Renal pelvis (tissue), 4 donors: ENCODE measurements around the gene NEK6. TPM values are rescaled to one million over a fixed set of nuclear protein-coding genes. Genes with fewer than 3 reads are reported as not detected.
A peak's percentile ranks its signal among the peaks of the same experiment; 100 is the strongest.

Experiments
- DNase-seq: peaks from one replicate; pipeline ENCODE4 v3.0.0-alpha.2; 2013
- polyA plus RNA-seq, 3 donors: library from polyadenylated mRNA; unstranded; fragments of 120-200 nt; gene quantifications; one replicate each; pipeline ENCODE4 v1.2.1, GENCODE V29; 2013; ENCODE audit not compliant: insufficient read length in 3 of 3

Gene NEK6
- polyA plus RNA-seq, 3 donors, result 27.6 to 34.9 (median 29.6) TPM

DNA sequence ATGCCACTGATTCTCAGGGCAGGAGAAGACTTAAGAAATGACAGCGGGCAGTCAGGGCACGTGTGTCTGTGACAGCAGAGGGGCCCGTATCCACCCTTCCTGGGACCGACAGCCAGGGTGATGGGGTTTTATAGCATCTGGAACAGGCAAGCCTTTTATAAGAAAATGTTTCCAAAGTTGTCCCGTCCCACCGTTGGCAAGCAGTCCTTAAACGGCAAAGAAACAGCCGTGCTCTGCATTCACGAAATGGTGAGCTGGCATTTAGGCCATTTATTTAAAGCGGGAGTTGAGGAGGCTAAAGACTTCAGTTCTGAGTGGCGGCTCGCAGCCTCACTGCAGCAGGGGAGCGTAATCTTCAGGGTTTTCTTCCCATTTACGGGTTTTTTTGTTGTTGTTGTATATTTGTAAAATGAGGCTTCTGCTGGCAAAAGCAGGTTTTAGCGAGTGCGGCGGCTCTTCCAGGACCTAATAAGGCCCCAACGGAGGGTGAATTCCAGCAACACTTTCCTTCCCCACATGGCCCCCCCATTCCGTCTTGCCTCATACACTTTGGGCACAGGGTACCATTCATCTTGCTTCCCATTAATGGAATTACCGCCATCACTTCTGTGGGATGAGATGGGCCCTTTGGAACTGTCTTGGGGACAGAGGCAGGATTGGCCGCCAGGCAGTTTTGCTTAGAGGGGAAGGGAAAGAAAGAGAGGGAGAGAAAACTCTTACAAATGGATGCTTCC is 15.8 kb downstream of the NEK6 start:
- DNase-seq, result no peak

DNA sequence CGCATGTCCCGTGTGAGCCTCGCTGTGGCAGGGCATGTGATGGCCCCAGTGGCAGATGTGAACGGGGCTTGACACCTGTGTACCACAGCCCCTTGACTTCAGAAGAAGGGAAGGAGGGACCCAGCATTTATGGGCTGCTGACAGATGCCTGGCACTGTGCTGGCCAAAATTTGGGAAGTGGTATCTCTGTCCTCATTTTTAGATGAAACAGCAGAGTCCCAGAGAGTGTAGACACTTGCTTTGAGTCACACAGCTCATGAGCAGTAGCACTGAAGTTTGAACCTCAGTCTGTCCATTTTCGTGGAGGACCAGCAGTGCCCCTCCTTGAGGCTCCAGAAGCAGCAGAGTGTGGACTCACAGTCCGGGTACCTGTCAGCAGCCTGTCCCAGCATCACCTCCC is 16.5 kb downstream of the NEK6 start:
- no peak for DNase-seq

DNA sequence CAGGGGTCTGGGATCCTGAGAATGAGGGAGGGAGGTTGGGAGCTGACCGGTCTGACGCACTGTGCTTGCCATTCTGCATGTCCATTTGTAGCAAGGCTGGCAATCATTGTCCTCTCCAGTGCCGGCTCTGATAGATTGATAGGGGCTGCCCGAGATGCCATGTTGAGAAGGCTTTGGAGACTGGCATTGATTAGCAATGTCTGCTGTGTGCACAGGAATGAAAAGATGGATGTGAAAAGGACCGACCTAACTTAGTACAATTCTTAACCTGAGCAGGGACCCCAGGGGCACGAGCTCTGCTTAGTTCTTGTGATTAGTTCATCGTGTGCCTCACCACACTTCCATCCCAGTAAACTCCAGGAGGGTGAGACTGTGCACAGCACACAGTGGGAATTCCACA is 17.0 kb downstream of the NEK6 start:
- no peak for DNase-seq

DNA sequence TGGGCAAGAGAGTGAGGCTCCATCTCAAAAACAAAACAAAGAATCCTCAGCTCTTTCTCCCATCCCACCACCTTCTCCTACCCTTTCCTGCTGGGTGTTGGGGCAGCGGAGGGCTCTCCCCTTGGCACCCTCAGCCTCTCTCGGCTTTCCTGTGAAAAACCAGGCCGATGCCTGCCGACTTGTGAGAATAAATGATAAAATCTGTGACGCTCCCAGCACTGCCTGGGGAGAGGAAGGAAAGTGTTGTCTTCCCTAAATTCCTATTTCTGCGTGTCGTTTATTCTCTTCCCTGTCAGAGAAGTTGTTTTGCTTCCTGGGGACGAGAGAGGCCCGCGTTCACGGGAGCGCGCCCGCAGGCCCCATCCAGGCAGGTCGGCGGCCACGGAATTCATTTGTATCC is 19.7 kb downstream of the NEK6 start:
- DNase-seq, result no peak

DNA sequence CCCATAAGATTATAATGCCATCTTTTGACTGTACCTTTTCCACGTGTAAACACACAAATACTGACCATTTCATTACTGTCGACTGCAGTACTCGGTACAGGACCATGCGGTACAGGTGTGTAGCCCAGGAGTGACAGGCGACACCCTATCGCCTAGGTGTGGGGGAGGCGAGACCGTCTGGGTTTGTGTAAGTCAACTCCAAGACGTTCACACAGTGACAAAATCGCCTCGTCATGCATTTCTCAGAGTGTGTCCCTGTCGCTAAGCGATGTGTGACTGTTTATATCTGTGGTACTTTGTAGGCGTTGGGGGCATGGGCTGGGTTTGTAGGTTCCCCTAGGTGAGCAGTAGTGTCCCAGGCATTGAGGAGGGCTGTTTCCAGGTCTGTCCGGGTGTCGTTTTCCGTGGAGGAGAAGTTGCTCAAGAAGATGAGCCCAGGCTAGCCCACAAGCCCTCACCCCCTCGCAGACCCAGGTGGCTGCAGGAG is 20.3 kb downstream of the NEK6 start:
- no peak for DNase-seq

DNA sequence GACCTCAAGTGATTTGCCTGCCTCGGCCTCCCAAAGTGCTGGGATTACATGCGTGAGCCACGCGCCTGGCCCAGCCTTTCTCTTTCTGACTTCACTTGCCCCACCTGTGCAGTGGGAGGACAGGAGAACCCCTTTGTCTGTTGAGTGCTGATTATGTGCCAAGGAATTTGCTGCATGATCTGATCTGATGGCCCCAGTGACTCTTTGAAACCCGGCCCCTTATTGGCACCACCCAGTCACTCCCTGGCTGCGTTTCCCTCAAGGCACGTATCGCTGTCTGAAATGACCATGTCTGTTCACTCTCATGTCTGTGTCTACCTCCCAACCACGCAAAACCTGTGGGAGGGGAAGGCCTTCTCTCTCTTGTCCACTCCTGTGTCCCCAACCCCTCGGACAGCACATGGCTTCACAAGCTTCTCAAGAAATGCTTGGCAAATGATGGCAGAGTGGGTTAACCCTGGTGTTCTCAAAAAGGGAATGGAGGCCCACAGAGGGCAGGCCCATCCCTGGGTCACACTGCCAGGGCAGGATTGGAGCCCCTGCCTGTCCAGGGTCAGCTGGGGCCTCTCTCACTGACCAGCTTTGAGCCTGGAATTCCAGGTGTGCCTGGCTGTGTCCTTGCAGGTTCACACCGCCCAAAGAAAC is 21.9 kb downstream of the NEK6 start:
- DNase-seq, result no peak

DNA sequence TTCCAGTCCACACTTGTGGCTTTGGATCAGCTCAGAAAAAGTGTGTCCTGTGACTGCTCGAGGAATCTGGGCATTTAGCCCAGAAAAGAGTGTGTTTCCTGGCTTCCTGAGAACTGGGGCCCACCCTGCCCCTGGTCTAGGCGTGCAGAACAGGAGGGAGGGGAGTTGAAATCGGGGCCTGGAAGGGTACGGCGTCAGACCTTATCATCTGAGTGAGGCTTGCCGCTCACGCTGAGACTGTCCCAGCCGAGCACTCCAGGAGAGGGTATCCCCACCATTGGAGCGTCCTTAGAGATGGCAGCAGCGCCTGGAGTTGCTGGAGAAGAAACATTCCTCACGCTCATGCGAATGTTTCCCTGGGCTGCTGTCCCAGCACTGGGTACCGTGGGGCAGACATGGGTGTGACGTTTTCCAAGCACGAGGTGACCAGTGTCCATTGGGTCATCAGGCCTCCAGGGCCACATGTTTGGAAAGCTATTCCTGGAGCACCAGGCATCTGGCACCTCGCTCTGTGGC is 22.5 kb downstream of the NEK6 start:
- DNase-seq, result no peak

DNA sequence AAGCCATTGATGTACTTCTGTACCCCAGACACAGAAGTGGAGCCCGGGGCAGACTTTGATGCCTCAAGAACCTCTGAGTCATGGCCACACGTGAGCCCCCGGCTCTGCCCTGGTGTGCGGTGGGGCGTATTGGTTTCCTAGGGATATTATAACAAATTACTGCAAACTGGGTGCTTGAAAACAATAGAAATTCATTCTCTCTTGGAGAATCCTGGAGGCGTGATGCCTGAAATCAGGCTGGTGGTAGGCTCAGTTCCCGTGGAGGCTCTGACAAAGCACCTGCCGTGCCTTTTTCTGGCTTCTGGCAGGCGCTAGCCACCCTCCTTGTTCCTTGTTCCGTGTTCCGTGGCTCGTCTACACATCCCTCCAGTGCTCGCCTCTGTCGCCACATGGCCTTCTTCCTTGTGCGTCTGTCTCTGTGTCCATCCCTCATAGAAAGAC is 24.2 kb downstream of the NEK6 start:
- DNase-seq, result no peak

DNA sequence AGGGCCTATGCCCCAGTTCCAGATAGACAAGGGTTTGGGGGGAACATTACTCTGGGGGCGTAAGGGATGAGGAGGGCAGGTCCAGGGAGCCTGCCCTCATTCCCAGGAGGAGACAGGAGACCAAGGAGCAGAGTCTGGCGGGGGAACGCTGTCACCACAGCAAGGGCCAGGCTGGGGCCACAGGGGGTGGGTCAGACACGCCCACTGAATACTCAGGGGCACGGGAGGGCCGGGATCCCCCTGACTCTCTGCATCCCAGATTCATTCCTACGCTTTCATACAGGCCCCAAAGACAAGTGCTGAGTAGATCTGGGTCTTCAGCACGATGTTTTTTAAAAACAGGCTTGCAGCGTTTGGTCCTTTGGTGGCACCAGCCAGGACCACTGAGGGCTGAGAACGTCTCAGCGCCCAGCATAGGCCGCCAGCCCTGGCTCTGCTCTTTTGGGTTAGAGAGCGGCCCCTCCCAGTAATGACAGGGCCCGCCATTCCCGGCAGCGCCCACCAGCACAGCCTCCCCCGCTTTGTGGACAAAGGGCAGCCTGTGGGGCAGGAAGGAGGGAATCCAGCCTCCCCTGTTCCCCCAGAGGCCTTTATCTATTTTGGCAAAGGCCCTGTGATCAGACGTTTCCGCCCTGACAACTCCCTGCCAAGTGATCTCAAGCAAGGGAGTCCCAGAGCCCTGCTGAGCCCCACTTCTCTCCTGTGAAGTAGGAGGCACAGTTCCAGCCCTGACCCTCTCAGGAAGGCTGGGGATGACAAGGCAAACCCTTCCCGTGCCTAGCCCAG is 24.9 kb downstream of the NEK6 start:
- no peak for DNase-seq

DNA sequence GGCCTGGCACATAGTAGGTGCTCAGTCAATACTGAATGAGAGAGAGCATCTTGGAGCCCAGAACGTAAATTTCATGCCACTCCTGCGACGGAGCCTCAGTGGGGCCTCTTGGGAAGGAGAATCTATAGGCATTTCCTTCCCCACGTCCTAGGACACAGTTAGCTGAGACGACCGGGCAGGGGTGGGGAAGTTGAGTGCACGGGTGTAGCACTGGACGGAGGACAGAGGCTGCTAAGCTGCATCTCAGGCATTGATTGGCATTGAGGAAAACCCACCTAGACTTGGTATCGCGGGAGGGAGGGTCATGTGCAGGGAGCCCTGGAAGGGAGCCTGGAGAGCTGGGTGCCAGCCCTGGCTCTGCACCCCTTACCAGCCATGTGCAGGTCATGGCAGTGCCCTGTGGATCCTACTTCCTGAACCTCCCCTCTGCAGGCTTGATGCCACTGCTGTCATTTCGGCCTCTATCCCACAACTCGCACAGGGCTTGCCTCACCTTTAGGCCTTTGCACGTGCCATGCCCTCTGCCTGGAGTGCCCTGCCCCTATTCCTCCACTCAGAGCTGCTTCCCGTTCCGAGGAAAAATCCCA is 25.6 kb downstream of the NEK6 start:
- no peak for DNase-seq

DNA sequence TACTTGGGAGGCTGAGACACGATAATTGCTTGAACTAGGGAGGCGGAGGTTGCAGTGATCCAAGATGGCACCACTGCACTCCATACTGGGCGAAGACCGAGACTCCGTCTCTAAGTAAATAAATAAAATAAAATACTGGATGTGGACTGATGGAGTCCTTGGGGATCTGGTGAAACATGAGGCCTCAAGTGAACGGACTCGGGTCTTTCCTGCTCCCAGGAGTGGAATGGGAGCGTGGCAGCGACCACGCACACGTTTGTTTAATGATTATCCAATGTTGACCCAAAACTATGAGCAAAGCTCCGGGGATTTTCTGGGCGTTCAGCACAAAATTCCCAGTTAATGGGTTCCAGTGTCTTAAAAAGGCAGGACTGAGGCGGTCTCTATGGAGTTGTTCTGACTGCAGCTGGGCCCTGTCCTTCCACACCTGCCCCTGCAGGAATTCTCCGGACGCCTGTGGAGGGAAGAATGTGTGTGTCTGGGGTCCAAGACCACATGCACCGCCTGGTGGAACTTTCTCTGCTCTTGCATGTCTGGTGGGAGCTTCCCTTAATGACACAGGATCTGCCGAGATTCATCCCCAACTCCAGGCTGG is 26.6 kb downstream of the NEK6 start:
- DNase-seq, result no peak

DNA sequence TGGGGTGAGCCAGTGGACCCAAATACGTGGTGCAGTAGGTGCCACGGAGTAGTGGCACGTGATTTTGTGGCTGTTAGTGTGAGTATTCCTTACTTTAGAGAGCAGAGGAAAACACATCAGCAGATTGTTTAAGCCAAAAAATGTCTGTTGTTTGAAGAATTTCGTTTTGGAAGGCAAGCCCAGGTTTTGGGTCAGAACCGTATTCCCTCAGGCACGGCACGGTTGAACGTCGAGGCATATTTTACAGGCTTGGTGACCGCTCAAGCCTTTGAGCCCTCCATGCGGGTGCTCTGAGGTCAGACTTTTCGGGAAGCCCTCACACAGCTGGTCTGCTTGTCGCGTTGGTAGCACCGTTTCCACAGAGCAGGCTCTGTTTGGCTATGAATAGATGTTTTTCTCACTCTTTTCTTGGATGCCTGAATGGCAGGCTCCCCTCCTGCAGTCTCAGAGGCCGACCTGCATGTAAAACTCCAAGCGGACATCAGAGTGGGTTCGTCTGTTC is 27.2 kb downstream of the NEK6 start:
- DNase-seq, result no peak

DNA sequence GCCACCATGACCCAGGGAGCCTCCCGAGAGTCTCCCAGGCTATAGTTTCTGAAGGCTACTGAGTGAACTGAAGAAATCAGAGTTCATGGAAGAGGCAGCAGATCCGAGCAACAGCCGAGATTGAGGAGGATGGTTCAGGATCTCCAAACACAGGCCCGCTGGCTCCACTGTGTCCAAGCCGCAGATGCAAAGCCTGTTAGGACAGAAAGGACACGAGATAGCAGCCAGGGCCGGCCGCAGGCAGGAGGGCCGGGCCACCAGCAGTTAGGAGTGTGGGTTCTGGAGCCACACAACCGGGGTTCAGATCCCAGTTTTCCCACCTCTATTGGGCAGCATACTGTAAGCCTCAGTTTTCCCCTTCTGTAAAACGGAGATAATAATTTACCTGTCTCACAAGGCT is 27.7 kb downstream of the NEK6 start:
- no peak for DNase-seq

DNA sequence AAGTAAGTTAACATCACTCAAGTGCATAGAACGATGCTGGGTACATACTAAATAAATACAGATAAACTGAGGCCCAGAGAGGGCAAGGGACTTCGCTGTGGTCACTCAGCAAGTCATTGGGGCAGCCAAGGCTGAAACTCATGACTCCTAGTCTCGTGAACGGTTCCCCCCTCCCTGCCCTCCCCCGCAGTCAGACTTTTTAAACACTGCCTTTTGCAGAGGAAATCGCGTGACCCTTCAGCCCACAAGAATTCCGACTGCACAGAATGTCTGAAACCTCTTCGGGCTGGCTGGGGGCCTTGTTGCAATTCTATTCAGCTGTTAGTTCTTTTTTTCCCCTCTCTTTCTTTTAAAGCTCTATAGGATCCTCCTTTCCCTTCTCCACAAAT is 28.1 kb downstream of the NEK6 start:
- DNase-seq, result peak; percentile 76

DNA sequence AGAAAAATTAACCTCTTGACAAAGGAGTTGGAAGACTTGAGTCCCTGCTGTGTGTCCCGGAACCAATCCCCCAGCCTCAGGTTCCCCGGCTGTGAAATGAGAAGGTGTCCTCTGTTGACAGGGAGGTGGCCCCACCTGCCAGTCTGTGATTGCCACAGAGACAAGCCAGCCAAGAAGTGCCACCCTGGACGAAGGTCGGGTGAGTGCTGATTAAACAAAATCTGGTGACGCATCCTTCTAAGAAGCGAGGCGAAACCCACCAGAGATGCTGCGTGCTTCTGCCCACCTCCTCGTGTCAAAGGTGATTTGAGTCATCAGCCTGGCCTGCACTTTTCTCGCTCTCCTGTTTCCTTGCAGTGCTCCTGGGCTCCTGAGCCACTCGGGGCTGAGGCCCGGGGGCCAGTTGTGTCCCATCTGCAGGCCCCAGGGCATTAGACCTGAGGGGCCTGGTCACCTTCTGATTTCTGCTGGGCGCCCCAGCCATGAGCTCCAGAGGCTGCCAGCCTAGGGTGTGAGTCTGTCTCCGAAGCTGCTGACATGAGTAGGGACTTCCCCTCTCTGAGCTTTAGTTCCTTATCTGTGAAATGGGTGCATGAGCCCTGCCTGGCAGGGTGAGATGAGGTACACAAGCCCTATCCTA is 28.7 kb downstream of the NEK6 start:
- DNase-seq, result no peak

DNA sequence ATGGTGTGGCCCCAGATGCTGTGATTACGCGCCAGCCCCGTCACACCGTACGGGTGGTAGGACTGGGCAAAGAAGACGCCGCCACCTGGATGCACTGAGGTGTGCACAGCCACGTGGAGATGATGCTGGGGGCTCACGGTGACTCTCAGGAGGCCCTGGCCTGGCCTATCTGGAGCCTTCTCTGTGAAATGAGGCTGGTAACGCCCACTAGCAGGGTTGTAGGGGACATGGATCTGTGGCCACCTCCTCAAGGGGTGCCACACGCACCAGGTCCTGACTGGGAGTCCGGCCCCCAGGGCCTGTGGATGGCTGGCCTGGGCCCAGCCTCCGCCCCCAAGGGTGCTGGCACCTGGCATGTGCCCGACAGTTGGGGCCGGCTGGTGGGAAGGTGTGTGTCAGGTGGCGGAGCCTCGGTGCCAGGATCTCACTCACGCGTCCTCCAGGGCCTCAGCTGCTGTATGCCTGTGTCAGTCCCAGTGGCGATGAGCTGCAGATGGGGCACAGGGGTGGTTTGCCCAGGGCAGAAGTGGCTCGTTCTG is 32.4 kb downstream of the NEK6 start:
- DNase-seq, result no peak

DNA sequence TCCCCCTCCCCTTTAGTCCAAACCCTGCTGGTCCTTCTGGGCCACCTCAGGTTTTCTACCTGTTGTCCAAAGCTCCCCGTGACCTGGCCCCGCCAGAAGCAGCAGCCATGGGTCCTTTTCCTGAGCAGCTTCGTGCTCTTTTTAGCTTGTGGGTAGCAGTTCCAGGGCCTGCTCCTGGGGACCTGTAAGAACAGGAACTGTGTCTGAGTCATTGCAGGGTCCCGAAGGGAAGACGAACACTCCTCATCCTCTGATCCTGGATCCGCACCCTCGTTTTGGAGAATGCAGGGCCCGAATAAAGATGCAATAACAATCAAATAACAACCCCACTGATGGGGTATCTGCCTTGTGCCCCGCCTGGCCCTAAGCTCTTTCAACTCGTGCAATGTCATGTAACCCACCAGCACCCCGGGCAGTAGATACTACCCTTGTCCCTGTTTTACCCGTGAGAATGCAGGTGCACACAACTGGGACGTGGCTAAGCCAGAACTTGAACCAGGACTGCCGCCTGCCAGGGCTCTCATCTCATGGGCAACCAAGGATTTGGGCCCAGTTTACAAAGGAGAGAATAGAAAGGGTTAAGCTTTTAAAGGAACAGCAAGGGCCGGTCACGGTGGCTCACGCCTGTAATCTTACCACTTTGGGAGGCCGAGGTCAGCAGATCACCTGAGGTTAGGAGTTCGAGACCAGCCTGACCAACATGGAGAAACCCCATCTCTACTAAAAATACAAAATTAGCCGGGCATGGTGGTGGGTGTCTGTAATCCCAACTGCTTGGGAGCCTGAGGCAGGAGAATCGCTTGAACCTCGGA is 33.2 kb downstream of the NEK6 start:
- DNase-seq, result no peak

DNA sequence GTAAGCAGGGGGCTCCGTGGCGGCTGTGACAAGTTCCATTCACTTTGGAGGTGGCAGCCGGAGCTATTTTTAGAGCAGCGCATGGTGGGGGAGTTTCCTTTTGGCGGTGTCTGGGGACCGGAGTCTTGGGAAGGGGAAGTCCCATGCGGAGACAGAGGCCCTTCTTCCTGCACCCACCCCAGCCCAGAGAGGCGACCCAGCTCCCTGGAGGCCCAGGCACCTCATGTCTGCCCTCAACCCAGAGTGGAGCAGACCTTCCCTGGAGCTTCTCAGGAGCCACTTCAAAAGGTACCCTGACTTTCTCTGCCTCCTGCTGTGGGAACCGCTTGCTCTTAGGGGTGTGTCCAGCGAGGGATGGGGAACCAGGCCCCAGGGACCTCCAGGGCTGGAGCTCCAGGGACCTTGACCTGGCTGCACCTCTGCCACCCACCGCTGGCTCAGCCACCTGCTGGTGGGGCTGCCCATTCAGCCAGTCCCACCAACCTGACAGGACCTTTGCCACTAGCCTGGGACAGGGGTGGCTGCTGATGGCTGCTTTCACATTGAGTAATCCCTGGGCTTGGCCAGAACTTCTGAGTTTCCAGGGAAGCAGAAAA is 34.1 kb downstream of the NEK6 start:
- DNase-seq, result no peak
